Dendritic cell treated with granulocyte-macrophage colony-stimulating factor and Interleukin-4, amounts not matched to agents 40 ng/mL and 50 ng/mL, for 4 days (primary cell): ENCODE measurements around the gene CYTH1.
A peak's percentile ranks its signal among the peaks of the same experiment; 100 is the strongest.

ENCODE experiments used
- H3K27ac Mint-ChIP-seq: one replicate; pipeline ENCODE4 v1.8.0; 2022; ENCODE audit warnings: mild to moderate bottlenecking, mixed read lengths
- H3K27me3 Mint-ChIP-seq: one replicate; pipeline ENCODE4 v1.8.0; 2022; ENCODE audit warnings: mild to moderate bottlenecking, mixed read lengths
- H3K36me3 Mint-ChIP-seq: one replicate; pipeline ENCODE4 v1.8.0; 2022; ENCODE audit warnings: low read depth, mixed read lengths
- H3K4me1 Mint-ChIP-seq: one replicate; pipeline ENCODE4 v1.8.0; 2022; ENCODE audit warnings: low read depth, mixed read lengths
- H3K4me3 Mint-ChIP-seq: one replicate; pipeline ENCODE4 v1.8.0; 2022; ENCODE audit warnings: mild to moderate bottlenecking, moderate library complexity, mixed read lengths
- H3K9me3 Mint-ChIP-seq: one replicate; pipeline ENCODE4 v1.8.0; 2022; ENCODE audit warnings: mixed read lengths
- intact Hi-C: fragments of 100-400 bp; cut with micrococcal nuclease; formaldehyde crosslinking; loops from one replicate; pipeline ENCODE4 v1.15.0; 2022

The CYTH1 gene

GRCh38 chr17:78712043-78712442 lies 70.0 kb downstream of the CYTH1 start:
- Mint-ChIP-seq H3K4me3 (no peak overlapping the region), H3K36me3 (peaks cover 62% of the 10 kb centered on the region), H3K9me3 (no peaks in the 10 kb centered on the region), H3K27me3 (no peaks in the 10 kb centered on the region), H3K4me1 (peaks cover 62% of the 10 kb centered on the region), H3K27ac (no peak overlapping the region)
- intact Hi-C loops = no loop called here

- Mint-ChIP-seq H3K27me3 (no peaks in the 10 kb centered on the region), H3K9me3 (no peaks in the 10 kb centered on the region), H3K4me1 (peaks cover 47% of the 10 kb centered on the region), H3K27ac (no peak overlapping the region), H3K36me3 (peaks cover 67% of the 10 kb centered on the region), H3K4me3 (no peak overlapping the region)
- intact Hi-C loops = no loop called here
Observed at GRCh38 chr17:78710607-78711006, 71.5 kb downstream of the CYTH1 start.

- H3K9me3 Mint-ChIP-seq = no peaks in the 10 kb centered on the region
- intact Hi-C loops = no loop called here
- peaks cover 67% of the 10 kb centered on the region for H3K36me3 Mint-ChIP-seq
- H3K4me1 Mint-ChIP-seq = peaks cover 39% of the 10 kb centered on the region
- no peak overlapping the region for H3K27ac Mint-ChIP-seq
- no peak overlapping the region for H3K4me3 Mint-ChIP-seq
- no peaks in the 10 kb centered on the region for H3K27me3 Mint-ChIP-seq
Observed at GRCh38 chr17:78709751-78710181, 72.3 kb downstream of the CYTH1 start.

GRCh38 chr17:78709119-78709681 lies 72.9 kb downstream of the CYTH1 start:
- intact Hi-C loops = no loop called here
- H3K4me3 Mint-ChIP-seq = no peak overlapping the region
- peaks cover 33% of the 10 kb centered on the region for H3K4me1 Mint-ChIP-seq
- no peak overlapping the region for H3K27ac Mint-ChIP-seq
- H3K27me3 Mint-ChIP-seq = no peaks in the 10 kb centered on the region
- H3K36me3 Mint-ChIP-seq = peaks cover 67% of the 10 kb centered on the region
- no peaks in the 10 kb centered on the region for H3K9me3 Mint-ChIP-seq

GRCh38 chr17:78708510-78708973 lies 73.5 kb downstream of the CYTH1 start:
- Mint-ChIP-seq H3K36me3 (peaks cover 74% of the 10 kb centered on the region), H3K9me3 (no peaks in the 10 kb centered on the region), H3K4me1 (peaks cover 32% of the 10 kb centered on the region), H3K4me3 (no peak overlapping the region), H3K27ac (no peak overlapping the region), H3K27me3 (no peaks in the 10 kb centered on the region)
- intact Hi-C loops = loop anchor here (1.0 kb wide), 1 partner anchor 211 kb away; no protein-coding TSS in a partner anchor

- peaks cover 32% of the 10 kb centered on the region for H3K4me1 Mint-ChIP-seq
Observed at GRCh38 chr17:78707923-78708322, 74.2 kb downstream of the CYTH1 start.

GRCh38 chr17:78707016-78707415 lies 75.1 kb downstream of the CYTH1 start:
- no peaks in the 10 kb centered on the region for H3K27me3 Mint-ChIP-seq
- H3K4me3 Mint-ChIP-seq = no peak overlapping the region
- H3K27ac Mint-ChIP-seq = no peak overlapping the region
- peaks cover 27% of the 10 kb centered on the region for H3K4me1 Mint-ChIP-seq
- H3K9me3 Mint-ChIP-seq = no peaks in the 10 kb centered on the region
- H3K36me3 Mint-ChIP-seq = peaks cover 89% of the 10 kb centered on the region
- intact Hi-C loops = no loop called here

More at GRCh38 chr17:78707923-78708322, 74.2 kb downstream of the CYTH1 start:
- Mint-ChIP-seq H3K27me3 (no peaks in the 10 kb centered on the region), H3K27ac (no peak overlapping the region), H3K9me3 (no peaks in the 10 kb centered on the region), H3K36me3 (peaks cover 80% of the 10 kb centered on the region), H3K4me3 (no peak overlapping the region)
- intact Hi-C loops = loop anchor here (1.0 kb wide), 1 partner anchor 211 kb away; no protein-coding TSS in a partner anchor

GRCh38 chr17:78706271-78706915 lies 75.7 kb downstream of the CYTH1 start:
- Mint-ChIP-seq H3K4me3 (no peak overlapping the region), H3K27ac (no peak overlapping the region), H3K4me1 (peaks cover 23% of the 10 kb centered on the region), H3K9me3 (no peaks in the 10 kb centered on the region), H3K27me3 (no peaks in the 10 kb centered on the region), H3K36me3 (peaks cover 95% of the 10 kb centered on the region)
- intact Hi-C loops = no loop called here

- Mint-ChIP-seq H3K36me3 (peaks cover 100% of the 10 kb centered on the region), H3K4me1 (peaks cover 17% of the 10 kb centered on the region), H3K9me3 (no peaks in the 10 kb centered on the region), H3K4me3 (no peak overlapping the region), H3K27ac (no peak overlapping the region), H3K27me3 (no peaks in the 10 kb centered on the region)
- intact Hi-C loops = no loop called here
Observed at GRCh38 chr17:78705071-78705470, 77.0 kb downstream of the CYTH1 start.

GRCh38 chr17:78704594-78704993 lies 77.5 kb downstream of the CYTH1 start:
- no peaks in the 10 kb centered on the region for H3K9me3 Mint-ChIP-seq
- H3K4me3 Mint-ChIP-seq = no peak overlapping the region
- no peaks in the 10 kb centered on the region for H3K27me3 Mint-ChIP-seq
- H3K36me3 Mint-ChIP-seq = peaks cover 100% of the 10 kb centered on the region
- H3K4me1 Mint-ChIP-seq = peaks cover 13% of the 10 kb centered on the region
- intact Hi-C loops = no loop called here
- no peak overlapping the region for H3K27ac Mint-ChIP-seq

GRCh38 chr17:78697554-78698343 lies 84.3 kb downstream of the CYTH1 start:
- Mint-ChIP-seq H3K4me3 (no peak overlapping the region), H3K27ac (peak overlapping the region; percentile 26), H3K36me3 (peaks cover 100% of the 10 kb centered on the region), H3K9me3 (no peaks in the 10 kb centered on the region), H3K4me1 (peaks cover 21% of the 10 kb centered on the region), H3K27me3 (no peaks in the 10 kb centered on the region)
- intact Hi-C loops = no loop called here

- H3K4me1 Mint-ChIP-seq = peaks cover 21% of the 10 kb centered on the region
- intact Hi-C loops = no loop called here
- H3K36me3 Mint-ChIP-seq = peaks cover 100% of the 10 kb centered on the region
- H3K4me3 Mint-ChIP-seq = no peak overlapping the region
- peak overlapping the region; percentile 26 for H3K27ac Mint-ChIP-seq
- H3K9me3 Mint-ChIP-seq = no peaks in the 10 kb centered on the region
- no peaks in the 10 kb centered on the region for H3K27me3 Mint-ChIP-seq
Observed at GRCh38 chr17:78697122-78697521, 85.0 kb downstream of the CYTH1 start.

GRCh38 chr17:78696016-78696982 lies 85.8 kb downstream of the CYTH1 start:
- Mint-ChIP-seq H3K4me1 (peaks cover 21% of the 10 kb centered on the region), H3K9me3 (no peaks in the 10 kb centered on the region), H3K36me3 (peaks cover 100% of the 10 kb centered on the region), H3K27me3 (no peaks in the 10 kb centered on the region), H3K27ac (no peak overlapping the region), H3K4me3 (no peak overlapping the region)
- intact Hi-C loops = no loop called here
